Measurements from ENCODE around the gene NUDT2.

Gene NUDT2

GRCh38 chr9:34384368-34385165 is 55.2 kb downstream of the NUDT2 start:
- DNase-seq (ENCODE audit: low read depth in 2 of 2, low spot score in 1 of 2) = no peak

GRCh38 chr9:34385561-34386230 is 56.3 kb downstream of the NUDT2 start:
- no peak for DNase-seq (ENCODE audit: low read depth in 2 of 2, low spot score in 1 of 2)

GRCh38 chr9:34386656-34387055 is 57.3 kb downstream of the NUDT2 start:
- DNase-seq (ENCODE audit: low read depth in 2 of 2, low spot score in 1 of 2) = no peak

- DNase-seq (ENCODE audit: low read depth in 2 of 2, low spot score in 1 of 2) = no peak
These were observed 57.9 kb downstream of the NUDT2 start for GRCh38 chr9:34387239-34387638.

GRCh38 chr9:34392511-34392910 is 63.1 kb downstream of the NUDT2 start:
- no peak for DNase-seq (ENCODE audit: low read depth in 2 of 2, low spot score in 1 of 2)
